Cerebellar cortex (tissue), 1 donor: ENCODE data around the gene ANKRD13C.
A peak's percentile ranks its signal among the peaks of the same experiment; 100 is the strongest.
"Not testable (repeated sequence)": the region's sequence is repeated elsewhere in the genome, so short reads cannot be mapped to it uniquely, and the experiment has no call there.

ENCODE experiments used
- DNase-seq: peaks from one replicate; pipeline ENCODE4 v3.0.0-alpha.2; 2015; ENCODE audit warnings: low spot score

Gene ANKRD13C

DNA sequence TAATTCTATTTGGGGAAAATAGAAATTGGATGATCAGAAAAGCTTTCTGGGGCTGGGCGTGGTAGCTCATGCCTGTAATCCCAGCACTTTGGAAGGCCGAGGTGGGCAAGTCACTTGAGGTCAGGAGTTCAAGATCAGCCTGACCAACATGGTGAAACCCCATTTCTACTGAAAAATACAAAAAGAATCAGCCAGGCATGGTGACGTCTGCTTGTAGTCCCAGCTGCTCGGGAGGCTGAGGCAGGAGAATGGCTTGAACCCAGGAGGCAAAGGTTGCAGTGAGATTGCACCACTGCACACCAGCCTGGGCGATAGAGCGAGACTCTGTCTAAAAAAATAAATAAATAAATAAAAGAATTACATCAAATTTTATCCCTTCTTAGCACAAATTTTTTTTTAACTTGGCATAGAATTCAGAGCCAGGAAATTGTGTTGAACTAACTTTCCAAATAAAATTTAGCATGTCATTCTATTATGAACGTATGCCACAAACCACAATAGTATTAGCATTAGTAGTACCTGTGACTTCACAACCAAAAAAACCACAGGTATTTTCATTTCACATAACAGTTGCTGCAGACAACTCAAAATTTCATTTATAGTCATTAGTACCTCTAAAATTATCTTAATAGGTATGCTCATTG lies 4.5 kb upstream of the ANKRD13C start:
- DNase-seq: no peak

DNA sequence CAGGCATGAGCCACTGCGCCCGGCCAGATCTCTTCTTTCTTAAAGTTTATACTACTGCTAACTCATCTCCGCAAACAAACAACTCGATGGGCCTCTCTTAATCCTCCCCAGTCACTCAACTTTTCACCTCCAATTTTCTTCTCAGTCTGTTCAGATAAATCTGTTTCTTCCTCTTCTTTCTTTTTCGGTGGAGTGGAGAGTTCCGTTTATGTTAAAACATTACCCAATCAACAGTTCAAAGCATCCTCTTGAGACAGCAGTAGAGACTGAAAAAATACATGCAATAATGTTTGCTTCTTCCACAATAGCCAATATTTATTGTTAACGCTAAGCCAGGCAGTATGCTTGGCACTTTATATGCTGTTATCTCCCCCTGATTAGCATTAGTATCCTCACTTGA lies 1.4 kb upstream of the ANKRD13C start:
- DNase-seq: no peak

DNA sequence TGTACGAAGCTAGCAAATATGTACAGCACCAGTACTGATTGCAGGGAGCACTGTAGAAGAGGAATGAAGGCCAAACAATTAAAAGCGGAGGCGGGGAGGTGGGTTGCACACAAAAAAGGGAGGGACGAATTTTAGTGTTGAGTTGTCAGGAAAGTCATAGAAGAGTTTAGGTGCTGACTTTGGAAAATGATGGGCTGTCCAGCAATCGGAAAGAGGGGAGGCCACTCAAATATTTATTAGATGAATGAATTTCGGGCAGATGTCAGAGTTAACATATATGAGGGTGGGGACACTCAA lies 537 bp upstream of the ANKRD13C start:
- no peak for DNase-seq

DNA sequence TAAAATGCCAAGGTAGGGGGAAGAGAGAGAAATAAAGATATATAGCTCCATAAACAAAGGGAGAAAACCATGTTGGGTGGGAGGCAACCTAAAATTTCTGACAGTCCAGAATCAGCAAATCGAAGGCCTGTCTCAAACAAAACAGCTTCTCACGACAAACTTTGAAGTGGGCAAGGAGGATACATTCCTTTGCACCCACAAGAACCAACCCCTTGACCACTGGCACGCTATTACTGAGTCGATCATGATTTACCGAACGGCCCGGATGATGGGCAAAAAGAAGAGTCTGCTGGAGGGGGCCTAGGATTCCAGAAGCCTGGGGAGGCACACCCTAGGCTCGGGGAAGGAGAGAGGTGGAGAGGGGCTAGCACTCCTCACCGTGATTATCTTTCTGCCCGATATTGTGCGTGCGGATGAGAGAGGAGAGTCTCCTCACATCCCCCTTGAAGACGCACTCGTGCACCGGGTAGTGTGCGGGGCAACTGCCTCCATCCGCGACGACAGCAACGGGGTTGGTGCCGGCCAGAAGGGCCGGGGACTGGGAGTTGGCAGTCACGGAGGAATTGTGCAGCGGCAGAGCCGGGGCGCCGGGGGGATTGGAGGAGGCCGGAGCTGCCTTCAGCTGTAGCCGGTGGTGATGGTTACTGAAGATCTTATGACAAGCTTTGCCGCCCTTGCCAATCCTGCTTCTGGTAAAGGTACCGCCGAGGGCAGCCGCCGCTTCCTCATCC lies 756 bp downstream of the ANKRD13C start:
- DNase-seq: peak; percentile 23

DNA sequence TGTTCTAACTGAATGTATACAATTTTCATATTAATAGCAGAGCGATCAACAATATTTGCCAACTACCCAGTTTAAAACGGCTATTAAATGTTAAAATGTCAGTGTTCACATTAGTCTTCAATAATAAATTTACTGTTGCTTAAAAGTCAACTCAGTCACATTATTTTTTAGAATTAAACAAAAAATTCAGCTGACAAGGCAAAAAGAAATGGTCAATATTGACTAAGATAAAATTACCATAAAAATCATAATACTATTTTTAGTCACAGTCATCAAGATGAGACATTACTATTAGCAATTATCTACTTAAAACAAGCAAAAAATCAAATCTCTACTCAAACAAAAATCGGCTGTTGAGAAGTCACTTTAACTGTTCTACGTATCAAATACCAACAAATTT lies 1.5 kb downstream of the ANKRD13C start:
- no peak for DNase-seq

DNA sequence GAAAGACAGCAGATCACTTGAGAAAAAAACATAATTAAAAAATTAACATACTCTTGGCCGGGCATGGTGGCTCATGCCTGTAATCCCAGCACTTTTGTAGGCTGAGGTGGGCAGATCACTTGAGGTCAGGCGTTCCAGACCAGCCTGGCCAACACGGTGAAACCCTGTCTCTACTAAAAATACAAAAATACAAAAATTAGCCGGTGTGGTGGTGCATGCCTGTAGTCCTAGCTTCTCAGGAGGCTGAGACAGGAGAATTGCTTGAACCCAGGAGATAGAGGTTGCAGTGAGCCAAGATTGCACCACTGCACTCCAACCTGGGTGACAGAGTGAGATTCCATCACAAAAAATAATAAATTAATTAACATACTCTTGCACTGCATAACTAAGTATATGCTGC lies 4.7 kb downstream of the ANKRD13C start:
- DNase-seq: not testable (repeated sequence)

DNA sequence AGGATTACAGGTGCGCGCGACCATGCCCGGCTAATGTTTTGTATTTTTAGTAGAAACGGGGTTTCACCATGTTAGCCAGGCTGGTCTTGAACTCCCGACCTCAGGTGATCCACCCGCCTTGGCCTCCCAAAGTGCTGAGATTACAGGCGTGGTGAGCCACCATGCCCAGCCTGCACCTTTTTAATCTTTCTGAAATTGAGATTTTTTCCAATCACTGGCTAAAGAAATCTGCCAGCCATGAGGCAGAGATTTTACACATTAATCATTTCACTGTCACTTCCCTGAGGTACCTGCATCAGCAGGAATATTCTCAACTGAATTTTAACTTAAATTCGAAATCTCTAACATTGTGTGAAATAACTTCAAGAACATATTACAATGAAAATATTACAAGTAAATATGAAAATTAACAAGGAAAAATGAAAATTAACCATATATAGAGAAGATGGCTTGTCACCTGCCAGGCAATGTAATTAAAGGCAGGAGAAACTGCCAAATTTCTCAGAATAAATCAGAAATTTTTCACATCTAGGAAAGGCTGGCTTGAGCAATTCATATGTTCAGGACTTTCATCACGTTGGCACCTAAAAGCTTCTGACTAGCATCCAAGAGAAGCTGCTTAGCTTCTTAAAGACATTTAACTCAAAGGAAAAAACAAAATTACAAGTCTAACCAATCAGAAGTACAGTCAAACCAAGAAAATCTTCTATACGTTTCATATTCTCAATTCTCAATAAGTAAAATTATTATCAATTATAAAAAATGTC lies 5.9 kb downstream of the ANKRD13C start:
- no peak for DNase-seq

DNA sequence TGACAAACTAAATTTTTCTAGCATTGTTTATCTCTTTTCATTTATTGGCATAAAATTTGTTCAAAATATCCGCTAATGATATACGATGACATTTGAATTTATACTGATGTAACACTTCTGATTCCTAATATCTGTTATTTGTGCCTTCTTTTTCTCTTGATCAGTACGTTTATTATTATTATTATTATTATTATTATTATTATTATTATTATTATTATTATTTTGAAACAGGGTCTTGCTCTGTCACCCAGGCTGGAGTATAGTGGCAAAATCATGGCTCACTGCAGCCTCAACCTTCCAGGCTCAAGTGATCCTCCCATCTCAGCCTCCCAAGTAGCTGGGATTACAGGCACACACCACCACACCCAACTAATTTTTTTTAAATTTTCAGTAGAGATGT lies 14.9 kb downstream of the ANKRD13C start:
- not testable (repeated sequence) for DNase-seq

DNA sequence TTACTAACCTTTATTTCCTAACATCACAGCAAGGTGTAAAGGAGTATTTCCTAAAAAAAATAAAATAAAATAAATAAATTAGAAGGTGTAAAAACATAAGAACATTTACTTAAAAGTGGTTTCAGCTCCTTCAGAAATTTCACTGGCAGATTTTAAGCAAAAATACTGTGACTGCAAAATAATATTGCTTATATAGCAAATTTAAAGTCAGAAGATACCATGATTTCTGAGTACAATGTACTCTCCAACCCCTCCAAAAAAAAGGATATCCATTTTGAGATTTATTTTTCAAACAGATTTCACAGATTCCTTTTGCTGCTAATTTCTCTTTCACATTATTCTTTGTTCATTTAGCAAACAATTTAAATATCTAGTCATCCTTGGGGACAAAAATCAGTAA lies 18.5 kb downstream of the ANKRD13C start:
- no peak for DNase-seq

DNA sequence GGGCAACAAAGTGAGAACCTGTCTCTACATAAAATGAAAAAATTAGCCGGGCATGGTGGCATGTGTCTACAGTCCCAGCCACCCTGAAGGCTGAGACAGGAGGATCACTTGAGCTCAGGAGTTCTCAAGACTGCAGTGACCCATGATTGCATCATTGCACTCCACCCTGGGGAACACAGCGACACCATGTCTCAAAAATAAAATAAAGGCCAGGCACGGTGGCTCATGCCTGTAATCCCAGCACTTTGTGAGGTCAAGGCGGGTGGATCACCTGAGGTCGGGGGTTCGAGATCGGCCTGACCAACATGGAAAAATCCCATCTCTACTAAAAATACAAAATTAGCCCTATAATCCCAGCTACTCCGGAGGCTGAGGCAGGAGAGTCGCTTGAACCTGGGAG lies 20.1 kb downstream of the ANKRD13C start:
- no peak for DNase-seq

DNA sequence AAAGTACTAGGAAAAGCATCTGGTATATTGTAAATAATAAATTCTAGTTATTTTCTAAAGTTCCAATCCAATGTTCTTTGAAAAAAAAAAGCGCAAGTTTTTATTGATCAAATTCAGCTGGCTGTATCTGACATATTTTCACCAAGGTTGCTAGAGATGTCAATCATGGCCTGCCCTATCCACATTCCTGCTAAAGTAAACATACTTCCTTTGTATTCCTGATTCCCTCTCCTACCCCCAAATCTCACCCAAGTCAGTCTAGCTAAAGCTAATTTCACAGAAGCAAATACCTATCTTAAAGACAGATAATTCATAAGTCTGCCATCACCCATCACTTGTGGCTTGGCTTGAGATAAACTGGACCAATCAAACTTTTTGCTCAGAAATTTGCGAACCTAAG lies 21.3 kb downstream of the ANKRD13C start:
- DNase-seq: no peak

DNA sequence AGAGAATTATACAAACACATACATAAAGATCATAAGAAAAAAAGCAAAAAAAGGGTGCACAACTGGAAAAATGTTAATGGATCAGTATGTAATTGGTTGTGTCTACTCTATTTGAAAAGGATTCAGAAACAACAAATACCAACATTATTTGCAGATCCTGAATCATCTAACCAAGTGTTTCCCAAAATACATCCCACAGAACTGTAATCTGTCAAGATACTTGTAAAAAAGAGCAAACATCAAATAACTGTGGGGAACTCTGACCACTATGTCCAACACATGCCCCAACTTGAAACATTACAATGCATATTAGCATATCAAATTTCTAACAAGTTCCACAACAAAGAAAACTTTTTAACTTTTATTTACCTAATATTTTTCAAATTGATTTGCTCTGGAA lies 22.6 kb downstream of the ANKRD13C start:
- no peak for DNase-seq

DNA sequence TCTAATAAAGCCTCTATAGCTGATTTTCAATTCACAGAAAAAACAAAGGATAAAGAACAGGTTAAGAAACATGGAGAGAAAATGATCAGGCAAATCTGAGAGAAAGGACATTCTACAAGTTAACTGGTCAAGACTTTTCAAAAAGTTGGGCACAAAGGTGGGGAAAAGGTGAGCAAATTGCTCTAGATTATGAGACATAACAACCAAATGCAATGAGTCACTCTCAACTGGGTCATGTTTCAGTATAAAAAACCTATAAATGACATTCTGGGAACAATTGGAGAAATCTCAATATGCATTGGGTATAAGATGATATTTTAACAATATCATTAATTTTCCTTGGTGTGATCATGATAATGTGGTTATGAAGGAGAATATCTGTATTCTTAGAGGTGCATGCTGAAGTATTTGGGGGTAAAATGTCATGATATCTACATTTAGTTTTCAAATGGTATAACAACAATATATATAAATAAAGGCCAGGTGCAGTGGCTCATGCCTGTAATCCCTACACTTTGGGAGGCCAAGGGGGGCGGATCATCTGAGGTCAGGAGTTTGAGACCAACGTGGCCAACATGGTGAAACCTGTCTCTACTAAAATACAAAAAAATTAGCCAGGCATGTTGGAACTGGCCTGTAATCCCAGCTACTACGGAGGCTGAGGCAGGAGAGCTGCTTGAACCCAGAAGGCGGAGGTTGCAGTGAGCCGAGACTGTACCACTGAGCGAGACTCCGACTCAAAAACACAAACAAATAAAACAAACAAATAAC lies 27.0 kb downstream of the ANKRD13C start:
- DNase-seq: no peak

DNA sequence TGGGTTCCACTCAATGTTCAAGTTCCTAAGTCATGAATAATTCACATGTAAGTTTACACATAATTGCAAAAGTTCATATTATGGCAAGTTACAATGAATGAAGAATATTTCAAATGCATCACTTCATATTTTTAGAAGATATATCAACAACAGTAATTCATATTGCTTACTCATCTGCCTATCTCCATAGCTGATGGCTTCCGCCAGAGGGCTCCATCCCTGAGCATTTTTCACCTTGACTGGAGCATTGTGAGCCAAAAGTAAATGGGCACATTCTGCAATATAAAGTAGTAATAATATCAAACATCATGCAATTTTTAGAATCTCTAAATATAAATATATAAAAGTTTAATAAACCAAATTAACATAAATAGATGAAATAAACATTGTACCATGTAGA lies 29.8 kb downstream of the ANKRD13C start:
- no peak for DNase-seq

DNA sequence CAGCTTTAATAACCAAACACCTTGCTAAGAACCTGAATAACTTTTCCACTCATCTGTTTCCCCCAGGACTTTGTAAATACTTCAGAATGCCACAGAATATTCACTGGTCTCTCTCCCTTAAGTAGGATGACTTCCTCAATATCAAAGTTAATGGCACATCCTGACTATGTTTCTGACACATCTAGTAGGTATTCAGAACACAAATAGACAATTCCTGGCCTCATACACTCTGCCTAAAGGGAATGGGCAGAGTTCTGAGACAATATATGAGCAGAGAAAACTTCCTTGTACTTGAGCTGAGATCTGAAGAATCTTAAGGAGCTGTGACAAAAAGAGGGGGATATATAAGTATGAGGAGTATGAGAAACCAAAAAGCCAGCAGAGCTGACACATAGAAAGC lies 34.8 kb downstream of the ANKRD13C start:
- no peak for DNase-seq

DNA sequence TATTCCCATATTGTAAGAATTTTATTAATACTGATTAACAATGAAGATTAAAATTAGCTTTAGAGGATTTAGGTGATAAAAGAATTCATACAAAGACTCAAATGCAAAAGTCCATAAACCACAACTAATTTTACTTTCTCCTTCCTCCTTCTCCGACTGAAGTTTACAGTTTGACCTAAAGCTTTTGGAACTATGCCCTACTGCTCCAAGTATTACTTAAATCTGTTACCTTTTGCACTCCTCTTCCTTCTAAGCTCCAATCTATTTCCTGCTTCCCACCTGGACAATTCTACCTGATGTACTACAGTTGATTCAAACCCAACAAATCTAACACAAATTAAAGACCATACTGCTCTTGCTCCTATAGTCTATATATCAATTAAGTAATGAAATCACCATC lies 36.3 kb downstream of the ANKRD13C start:
- DNase-seq: no peak

DNA sequence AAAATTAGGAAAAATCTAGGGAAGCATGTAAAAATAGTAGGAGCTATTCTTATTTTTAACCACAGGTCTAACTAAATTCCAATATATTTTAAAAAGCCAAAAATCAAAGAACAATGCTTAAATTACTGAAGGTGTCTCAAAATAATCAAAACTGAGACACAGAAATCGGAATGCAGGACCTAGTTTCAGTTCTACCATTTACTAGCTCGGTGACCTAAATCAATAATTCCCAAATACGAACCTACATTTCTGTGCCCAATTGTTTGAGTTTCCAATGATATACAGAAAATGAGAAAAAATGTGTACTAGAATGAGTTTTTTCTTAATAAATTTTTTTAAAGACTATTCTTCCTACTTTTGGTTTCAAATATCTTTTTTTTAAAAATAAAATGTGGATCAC lies 37.4 kb downstream of the ANKRD13C start:
- no peak for DNase-seq

DNA sequence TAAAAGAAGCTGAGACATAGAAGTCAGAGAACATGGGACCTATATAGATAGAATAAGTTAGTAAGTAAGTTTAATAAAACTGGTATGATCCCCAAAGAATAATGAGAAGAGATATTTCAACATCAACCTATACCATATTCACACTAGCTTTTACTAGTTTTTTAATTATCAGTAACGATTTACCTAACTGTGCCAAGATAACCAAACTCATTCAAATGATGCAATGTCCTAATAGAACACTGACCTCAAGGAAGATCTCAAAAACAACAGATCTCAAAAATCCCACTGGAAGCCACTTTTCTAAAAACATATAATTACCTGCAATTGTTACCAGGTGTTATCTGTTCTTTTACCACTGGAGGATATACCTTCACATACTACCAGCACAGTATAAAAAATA lies 38.7 kb downstream of the ANKRD13C start:
- no peak for DNase-seq

DNA sequence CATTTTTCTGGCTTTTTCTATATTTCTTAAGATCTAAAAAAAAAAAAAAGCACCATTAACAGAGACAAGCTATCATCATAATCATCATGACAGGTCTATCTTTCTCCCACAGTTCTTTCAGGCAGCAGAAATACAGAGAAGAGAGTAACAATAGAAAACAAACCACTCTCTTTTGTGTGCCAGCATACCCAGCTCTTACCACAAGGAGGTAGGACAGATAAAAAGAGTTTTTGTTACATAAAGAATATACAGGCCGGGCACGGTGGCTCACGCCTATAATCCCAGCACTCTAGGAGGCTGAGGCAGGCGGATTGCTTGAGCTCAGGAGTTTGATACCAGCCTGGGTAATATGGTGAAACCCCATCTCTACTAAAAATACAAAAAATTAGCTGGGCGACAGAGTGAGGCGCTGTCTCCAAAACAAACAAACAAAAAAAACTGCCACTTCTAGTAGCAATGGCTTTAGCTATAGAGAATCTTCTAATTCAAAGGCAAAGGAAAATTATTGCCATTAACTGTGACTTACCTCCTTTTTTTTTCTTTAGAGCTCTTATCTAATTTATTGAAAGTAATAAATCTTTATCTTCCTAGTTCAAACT lies 39.7 kb downstream of the ANKRD13C start:
- DNase-seq: no peak

DNA sequence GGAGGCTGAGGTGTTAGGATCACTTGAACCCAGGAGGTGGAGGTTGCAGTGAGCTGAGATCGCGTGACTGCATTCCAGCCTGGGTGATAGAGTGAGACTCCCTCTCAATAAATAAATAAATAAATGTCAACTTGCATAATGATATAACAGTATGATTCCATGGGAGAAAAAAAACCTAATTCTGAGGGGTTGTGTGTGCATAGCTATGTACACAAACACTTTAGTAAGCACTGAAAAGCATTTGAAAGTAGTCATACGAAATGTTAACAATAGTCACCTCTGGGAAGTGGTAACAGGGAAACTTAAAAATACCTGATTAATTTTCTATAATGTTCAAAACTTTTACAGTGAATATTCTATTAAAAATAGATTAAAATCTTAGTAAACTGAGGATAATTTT lies 43.2 kb downstream of the ANKRD13C start:
- DNase-seq: no peak

DNA sequence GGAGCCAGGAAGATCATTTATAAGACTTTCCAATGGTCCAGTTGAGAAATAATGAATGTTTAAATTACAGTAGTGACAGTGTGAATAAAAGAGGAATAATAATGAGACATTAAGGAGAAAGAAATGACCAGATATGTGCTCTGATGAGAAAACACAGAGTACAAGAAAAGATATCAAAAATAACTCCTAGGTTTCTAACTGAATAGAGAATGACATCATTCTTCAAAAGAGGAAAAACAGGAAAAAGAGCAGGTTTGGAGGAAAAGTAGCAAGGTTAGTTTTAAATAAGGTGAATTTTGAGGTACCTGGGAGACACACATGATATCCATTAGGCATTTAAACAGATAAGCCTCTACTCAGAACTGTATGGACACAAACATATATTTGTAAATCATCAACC lies 55.0 kb downstream of the ANKRD13C start:
- no peak for DNase-seq

DNA sequence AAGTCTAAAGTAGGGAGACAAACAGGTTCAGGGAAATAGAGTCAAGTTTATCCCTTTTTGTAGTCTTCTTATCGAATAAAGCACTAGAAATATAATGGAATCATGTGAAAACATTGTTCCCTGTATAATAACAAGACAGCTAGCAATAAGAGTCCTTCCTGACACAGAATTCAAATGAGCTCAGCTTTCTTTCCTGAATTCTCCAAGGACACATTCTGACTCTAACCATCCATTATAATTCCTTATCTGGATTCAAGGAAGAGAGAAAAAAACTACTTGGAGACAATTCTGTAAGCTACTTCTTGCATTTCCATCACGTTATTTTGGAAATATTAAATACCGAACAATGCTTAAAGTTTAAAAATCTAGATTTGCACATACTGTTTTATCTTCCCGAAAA lies 58.8 kb downstream of the ANKRD13C start:
- DNase-seq: no peak
